Activated CD8-positive, alpha-beta memory T cell treated with anti-CD3 and anti-CD28 coated beads, Interleukin-2, amount 50 U/mL, for 1 hour (primary cell): Measurements from ENCODE around the gene FGF3.

Experiments
- DNase-seq: peaks from one replicate; pipeline ENCODE4 v3.0.0-alpha.2; 2020; ENCODE audit errors: extremely low read depth

Gene FGF3

DNA sequence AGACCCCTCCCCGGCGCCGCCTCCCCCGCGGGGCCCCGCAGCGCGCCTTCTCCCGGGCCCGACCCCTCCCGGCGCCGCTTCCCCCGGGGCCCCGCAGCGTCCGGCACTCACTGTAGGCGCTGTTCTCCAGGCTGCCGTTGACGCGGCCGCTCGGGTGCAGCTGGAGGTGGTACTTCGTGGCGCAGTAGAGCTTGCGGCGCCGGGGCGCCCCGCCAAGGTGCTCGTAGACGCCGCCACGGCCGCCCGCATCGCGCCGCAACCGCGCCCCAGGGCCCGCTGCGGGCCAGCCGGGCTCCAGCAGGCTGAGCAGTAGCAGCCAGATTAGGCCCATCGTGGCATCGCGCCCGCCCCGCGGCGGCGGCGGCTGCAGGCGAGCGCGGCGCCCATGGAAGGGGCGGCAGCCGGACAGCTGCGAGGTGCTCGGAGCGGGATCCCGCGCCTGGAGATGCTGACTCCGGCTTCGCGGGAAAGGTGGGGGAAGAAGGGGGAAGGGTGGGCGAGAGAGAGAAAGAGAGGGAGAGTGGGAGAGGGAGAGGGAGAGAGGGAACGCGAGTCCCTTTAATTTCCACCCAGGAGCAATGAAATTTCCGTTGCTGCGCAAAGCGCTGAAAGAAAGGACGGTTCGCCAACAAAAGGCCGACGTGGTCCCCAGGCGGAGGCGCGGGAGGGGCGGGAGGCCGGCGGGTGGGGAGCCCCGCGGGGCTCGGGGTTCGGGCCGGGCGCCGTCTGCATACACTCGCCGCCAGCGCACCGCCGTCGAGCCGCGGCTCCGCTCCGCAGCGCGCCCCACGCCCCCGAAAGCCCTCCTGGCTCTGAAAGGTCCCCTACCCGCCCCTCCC, at the start of gene FGF3:
FGF3 (minus strand) TSS at position 814 of the 839 bp plus-strand sequence; CDS start at position 331, 483 bp downstream.
- no peak for DNase-seq

- no peak for DNase-seq
Measured at GRCh38 chr11:69868871-69869270, 49.7 kb upstream of the FGF3 start.

DNA sequence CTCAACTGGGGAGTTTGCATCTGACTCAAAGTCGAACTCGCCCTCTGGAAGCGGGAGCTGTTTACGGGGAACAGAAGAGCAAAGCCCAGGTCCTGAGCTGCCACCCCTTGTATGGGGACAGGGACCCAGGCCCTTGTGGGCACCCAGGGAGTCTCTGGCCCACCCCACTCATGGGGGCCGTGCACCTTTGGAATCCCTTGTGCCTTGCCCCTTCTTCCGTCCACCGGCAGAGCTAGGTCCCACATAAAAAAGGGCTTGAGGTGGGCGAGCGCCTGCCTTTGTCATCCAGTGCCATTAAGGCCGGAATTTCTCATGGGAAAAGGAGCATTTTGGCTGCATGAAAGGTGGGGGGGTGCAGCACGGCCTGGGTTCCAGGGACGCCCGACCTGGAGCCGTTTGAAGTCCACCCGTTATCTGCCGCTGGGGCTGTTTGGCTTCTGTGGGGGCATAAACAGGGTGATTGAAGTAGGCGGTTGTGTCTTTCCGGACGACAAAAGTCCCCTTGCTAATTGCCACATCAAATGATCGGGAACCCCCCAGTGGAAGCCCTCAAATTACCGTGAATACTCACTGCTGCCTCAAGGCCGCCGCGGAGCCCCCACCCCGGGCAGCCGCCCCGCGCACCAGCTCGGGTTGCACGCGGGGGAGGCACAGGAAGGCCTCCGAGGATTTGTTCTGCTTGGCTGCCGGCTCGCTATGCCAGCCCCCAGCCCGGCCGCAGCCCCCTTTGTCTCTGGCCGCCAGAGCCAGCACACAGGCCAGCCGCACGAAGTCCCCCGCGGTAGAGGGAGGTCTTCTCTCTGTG, 49.0 kb upstream of the FGF3 start:
- no peak for DNase-seq

DNA sequence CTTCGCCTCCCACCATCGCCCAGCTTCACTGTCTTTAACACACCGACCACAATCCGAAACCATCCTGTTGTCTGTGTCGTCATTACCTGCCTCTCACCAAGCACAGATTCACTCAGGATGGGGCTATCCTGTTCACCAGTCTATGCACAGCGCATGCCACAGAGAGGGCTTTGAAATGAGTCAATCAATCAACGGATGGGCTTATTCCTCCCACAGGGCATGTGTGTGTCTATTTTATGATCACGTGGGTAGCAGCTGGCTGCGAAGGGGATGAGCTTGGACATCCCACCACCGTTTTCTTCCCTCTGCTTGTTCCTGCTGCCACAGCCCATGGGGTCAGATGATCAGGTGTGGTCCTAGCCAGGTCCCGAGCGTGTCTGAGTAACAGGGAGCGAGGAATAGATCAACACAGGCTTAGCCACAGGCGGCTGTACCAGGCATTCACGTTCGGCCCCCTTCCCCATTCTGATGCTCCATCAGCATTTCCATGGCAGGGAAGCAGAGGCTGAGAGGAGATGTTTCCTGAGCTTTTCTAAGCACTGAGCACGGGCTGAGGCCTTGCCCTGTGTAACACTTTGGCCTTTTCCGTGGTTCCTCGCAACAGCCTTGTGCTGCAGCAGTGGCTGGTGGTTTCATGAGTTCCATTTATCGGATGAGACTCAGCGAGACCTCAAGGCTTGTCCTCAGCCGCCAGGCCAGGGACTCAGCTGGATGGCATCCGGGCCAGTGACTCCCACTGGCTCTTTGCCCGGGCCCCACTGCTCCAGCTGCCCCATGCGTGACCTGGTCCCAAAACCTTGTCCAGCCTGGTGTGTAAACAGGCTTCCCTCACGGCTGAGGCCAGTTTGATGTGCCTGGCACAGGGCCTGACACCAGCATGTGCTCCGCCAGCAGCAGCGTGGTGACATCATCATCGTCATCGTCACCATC, 48.1 kb upstream of the FGF3 start:
- DNase-seq: no peak

DNA sequence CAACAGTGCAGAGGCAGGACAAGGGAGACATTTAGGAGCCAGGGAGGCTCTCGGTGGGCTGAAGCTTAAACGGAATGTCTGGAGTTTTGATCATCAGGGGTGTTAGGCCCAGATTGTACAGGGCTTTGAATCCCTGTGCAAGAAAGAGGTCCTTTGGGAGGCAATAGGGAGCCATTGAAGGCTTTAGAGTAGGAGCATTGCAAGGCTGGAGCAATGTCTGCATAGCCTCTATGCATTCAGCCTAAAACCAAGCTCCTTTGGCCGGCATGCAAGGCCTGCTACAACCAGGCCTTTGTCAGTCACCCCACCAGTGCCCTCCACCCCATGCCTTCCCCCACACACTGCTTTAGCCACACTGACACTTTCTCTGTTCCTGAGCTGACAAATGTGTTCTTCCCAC, 47.4 kb upstream of the FGF3 start:
- DNase-seq: no peak

DNA sequence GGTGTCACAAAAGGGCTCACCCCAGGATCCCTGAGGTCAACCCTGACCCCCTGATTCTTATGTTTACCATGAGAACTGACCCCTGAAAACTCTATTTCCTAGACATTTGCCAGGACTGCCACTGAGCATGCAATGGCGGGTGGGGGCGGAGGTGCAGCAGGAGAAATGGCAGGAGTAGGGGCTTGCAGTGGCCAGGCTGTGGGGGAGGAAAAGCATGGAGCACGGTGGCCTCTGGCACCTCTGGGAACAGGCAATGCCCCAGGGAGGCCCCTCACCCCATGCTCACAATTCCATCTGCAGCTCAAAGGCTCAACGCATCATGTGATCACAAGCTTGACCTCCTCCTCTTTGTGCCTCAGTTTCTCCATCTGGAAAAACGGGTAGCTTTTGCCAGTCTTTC, 46.5 kb upstream of the FGF3 start:
- DNase-seq: no peak

- no peak for DNase-seq
Measured at GRCh38 chr11:69864686-69865661, 45.8 kb upstream of the FGF3 start.

DNA sequence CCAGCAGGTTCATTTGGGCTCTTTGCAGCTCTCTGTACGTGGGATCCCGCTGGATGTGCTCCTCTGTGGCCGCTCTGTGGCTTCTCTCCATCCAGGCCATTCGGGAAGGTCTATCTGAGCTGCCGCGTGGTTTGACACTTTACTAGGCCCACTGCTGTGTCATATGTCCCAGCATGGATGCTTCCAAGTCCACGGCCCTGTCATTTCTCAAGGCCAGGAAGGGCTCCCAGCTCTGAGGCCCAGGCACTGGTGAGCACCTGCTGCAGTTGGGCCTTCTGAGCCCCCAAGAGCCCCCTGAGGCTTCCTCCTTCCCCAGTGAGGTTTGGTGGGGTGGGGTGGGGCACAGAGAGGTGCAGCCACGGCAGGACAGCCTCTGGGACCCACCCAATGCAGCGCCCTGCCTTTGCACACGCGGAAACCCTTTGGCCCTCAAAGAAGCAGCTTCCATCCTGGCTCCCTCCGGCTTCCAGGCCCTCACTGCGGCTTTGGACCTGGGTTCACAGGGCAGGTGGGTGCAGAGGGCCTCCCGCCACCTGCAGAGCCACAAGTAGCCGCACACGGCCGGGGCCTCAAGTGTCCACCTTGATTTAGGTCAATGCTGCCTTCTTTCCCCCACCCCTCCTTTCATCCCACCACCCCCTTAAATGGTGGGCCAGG, 44.5 kb upstream of the FGF3 start:
- no peak for DNase-seq

DNA sequence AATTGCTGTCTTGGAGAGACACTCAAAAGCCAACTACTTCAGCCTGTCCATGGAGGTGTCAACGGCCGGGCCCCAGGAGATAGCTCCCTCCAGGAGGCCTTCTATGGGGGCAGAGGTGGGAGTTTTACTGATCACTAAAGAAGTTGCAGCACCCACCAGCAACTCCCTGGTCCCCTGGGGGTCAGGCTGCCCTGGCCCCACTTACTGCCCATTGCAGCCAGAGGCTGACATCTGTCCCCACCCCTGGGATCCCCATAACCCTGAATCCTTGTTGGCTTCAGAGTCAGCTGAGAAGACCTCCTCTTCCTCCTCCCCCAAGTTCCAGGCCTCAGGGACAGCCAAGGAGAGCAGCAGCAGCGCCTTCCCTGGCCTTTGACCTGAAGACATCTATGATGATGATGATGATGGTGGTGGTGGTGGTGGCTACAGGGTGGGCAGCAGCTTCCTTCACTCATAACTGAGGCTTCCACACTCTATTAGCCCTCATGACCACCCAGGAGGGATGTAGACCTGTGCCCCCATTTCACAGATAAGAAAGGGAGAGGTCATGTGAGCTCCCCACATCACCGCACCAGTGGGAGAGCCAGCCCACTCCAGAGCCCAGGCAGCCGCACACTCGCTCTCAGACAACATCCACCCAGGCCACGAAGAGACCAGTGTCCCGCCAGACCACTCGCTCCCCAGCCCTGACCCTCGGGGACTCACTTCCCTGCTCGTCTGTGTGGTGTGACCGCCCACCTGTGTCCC, 43.8 kb upstream of the FGF3 start:
- DNase-seq: no peak

DNA sequence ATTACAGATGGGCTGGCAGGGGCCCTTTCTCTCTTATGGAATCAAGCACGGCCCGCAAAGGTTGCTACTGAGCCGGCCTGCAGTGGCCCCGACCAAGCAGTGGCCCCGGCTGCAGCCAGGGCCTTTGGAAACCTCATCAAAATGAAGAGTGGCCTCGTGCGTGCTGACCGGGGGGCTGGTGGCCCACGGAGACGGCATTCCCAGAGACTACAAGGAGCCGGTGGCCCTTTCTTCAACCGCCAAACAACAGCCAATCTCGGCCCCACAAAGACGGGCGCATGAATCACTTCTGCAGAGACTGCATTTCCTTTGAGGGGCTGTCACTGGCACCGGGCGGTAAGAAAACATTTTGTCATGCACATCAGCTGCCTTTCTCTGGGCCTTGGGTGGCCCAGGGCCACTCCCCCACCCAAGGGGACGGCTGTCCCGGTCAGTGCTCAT, 43.1 kb upstream of the FGF3 start:
- no peak for DNase-seq

DNA sequence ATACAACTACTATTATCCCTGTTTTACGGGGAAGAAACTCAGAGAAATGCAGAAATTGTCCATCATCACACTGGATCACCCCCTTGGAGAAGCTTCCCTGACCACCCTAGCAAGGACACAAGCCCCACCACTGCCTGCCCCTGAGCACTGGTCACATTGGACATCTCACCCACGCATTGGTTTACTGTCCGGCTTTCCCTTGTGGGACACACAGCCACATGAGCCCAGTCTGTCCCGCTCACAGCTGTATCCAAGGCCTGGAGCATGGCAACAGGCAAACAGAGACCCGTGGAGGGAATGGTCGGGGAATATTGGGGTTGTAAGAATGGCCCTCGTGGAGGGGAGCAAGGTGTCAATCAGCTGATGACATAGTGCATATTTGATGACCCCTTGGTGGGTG, 42.7 kb upstream of the FGF3 start:
- no peak for DNase-seq

DNA sequence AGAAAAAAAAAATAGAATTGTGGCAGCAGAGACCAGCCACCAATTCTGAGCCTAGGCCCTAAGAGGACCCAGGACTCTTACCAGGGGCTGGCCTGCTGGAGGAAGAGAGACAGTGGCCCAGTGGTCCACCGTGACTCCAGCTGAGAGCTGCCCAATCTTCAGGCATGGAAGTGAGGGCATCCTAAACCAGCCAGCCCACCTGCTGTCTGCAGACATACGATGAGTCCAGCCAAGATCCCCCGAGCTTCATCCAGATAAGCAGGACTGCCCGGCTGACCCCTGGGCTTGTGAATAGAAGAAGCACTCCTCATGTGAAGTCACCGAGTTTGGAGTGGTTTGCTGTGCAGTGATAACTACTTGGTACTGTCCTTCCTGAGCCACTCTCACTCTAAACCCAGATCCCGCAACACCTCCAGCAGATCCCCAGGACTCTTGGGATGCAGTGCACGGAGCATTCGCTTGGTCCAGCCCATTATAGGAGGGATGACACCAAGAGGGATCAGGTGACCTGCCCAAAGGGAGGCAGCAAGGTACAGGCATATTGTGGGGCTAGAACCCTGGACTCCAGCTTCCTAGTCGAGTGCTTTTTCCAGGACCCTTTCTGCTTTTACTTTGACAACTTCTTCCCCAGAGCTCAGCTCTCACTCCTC, 41.7 kb upstream of the FGF3 start:
- no peak for DNase-seq

GRCh38 chr11:69860244-69860643, 41.0 kb upstream of the FGF3 start:
- no peak for DNase-seq

- no peak for DNase-seq
Measured at GRCh38 chr11:69859275-69859934, 40.2 kb upstream of the FGF3 start.

GRCh38 chr11:69855421-69855820, 36.2 kb upstream of the FGF3 start:
- no peak for DNase-seq

DNA sequence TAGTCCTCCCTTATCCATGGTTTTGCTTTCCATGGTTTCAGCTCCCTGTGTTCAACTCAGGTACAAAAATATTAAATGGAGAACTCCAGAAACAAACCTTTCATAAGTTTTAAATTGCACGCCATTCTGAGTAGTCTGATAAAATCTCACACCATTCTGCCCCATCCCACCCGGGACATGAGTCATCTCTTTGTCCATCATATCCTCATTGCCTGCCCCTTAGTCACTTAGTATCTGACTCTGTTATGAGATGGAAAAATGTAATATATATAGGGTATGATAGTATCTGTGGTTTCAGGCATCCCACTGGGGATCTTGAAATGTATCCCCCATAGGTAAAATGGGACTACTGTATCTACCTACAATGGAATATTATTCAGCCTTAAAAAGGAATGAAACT, 35.5 kb upstream of the FGF3 start:
- DNase-seq: no peak

- no peak for DNase-seq
Measured at GRCh38 chr11:69852056-69852455, 32.8 kb upstream of the FGF3 start.

DNA sequence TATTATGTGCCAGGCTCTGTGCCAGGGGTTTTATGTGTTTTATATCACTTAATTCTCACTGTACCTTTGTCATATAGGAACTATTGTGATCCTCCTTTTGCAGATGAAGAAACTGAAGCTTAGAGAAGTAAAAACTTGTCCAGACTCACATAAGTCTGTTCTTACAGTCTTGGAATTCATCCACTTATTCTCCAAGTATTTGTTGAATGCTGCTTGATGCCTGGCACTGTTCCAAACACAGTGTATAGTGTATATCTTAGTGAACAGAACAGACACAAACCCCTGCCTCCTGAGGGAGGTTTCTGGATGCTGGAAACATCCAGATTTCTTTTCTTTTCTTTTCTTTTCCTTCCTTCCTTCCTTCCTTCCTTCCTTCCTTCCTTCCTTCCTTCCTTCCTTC, 29.0 kb upstream of the FGF3 start:
- DNase-seq: no peak
